HG02763 (cell line): ENCODE measurements around the gene ID4.

Experiments used
- ATAC-seq: cut with Tn5 transposase; IDR thresholded peaks from one replicate; pipeline ENCODE4 v1.9.1; 2021; ENCODE audit warnings: mild to moderate bottlenecking, moderate library complexity; ENCODE audit not compliant: unreplicated experiment

ID4 gene, protein sequence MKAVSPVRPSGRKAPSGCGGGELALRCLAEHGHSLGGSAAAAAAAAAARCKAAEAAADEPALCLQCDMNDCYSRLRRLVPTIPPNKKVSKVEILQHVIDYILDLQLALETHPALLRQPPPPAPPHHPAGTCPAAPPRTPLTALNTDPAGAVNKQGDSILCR

DNA sequence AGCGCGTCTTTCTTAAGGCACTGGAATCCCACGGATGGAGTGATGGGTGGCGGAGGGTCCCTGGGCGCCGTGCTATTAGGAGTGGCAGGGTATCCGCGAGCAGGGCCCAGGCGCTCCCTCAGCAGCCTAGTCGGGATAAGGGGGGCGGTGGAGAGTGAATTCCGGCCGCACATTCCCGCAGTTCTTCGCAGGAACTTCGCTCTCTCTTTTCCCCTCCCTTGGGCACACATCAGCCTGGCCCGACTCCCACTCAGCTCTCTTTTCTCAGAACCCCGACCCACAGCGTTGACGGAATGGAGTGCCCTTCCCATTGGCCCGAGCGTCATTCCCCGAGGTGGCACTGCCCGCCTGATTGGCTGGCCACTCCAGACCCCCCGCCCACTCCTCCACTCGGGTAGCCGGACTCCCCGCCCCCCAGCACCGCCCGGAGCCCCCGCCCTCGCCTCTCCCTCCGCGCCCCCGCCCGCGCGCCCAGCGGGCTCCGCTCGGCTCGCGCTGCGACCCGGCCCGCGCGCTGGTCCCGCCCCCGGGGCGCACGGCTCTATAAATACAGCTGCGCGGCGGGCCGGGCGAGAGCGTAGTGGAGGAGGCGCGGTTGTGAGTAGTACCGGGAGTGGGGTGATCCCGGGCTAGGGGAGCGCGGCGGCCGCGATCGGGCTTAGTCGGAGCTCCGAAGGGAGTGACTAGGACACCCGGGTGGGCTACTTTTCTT lies at the start of gene ID4:
TSS of gene ID4 (plus strand) at position 572 of the 712 bp plus-strand sequence. CDS start 385 bp downstream, outside the sequence.
- no peak for ATAC-seq

DNA sequence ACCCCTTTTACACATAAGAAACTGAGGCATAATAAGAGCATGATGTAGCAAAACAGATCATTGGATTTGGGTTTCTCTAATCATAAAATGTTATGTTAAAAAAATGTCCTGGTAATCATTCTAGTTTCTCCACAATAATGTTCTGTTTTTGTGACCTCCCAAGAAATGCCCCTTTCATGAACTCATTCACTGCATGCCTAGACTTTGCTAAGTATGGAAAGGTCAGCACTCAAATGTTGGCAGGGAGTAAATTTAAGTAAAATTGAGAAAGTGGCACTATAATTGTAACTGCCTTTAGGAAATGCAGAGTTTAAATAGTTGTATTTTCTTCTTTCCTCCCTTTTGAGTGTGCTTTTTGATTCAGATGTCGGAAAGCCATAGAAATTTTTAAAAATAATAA lies 48.5 kb upstream of the ID4 start:
- ATAC-seq: no peak

DNA sequence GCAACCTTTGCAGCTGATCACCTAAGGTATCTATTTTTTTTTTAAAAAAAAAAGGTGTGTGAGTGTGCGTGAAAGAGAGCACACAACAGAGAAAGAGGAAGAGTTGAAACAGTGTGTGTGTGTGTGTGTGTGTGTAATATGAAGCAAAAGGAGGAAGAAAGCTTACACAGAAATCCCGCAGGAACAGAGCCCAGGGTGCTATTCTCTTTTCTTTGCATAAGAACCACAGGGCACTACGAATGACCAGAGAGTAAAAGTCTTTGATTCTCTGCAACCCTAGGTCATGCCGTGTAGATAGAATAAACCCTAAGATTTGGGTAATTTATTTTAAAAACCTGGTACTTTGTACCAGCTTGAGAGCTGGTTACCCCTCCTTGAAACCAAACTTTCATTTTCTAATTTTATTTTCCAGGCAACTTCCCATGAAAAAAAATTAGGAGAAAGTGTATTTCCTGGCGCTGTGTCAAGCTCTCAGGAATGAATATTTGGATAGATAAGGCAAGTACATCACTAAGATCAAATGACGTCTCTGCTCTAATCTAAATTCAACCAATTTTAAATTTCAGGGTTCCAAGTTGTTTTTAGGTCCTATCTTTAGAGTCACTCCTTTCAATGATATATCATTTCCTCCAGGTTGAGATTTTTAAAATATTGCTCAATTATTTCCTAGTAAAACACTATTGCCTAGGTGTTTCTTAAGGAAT lies 47.9 kb upstream of the ID4 start:
- no peak for ATAC-seq

DNA sequence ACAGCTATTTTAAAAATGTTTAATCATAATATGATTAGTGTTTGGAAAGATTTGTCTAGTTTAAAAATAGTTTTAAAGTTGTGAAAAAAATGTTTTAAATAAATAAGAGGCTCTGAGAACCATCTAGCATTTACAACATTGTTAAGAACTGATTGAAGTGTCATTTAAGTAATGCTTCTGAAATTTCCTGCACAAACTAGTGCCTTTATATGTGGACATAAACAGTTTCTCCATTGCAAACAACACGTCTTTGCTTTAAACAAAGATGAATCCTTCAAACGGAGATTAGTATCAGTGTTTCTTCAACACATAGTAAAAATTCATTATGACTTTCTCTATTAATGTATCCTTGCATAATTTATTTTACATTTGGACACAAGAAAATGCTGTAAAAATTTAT lies 45.9 kb upstream of the ID4 start:
- ATAC-seq: no peak

DNA sequence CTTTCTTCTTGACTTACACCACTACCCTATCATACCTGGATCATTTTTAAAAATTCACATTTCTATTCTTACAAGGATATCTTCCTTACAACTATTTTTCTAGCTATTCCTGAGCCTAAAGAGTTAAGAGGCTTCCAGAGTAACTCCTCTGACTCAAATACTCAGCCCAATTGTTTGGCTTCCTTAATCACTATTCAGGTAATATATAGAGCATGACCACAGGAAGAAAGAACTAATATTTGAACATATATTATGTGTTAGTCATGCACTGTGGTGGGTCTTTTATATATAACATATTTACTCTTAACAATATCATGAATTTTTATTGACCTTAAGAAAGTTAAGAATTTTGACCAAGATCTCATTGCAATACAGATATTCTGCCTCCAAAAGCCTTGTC lies 42.0 kb upstream of the ID4 start:
- no peak for ATAC-seq

DNA sequence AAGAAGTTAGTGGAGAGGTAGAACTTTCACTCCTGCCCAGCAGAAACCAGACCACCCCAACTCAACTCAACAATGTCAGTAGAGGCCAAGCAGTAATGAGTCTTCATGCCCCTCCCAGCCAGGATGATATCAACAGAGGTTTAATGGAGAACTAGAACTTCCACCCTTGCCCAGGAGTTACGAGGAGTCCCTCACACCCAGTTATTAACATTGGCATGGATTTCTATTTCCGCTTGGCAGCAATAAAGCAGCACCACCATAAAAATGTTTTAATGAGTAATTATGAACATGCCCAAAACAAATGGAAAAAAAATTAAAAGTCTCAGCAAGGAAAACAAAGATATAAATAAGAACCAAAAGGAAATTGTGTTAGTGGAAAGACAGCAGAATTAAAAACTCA lies 40.7 kb upstream of the ID4 start:
- ATAC-seq: no peak

DNA sequence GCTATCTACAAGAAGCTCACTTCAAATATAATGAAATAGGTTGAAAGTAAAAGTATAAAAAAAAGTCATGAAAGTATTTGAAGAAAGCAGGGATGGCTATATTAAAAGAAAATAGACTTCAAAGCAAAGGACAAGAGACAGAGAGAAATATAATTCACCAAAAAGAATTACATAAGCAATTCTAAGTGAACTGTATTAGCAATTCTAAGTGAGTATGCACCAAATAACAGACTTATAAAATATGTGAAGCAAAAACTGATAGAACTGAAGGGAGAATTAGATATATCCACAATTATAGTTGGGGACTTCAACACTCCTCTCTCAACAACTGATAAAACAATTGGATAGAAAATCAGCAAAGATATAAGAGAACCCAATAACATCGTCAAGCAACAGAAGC lies 38.8 kb upstream of the ID4 start:
- no peak for ATAC-seq

DNA sequence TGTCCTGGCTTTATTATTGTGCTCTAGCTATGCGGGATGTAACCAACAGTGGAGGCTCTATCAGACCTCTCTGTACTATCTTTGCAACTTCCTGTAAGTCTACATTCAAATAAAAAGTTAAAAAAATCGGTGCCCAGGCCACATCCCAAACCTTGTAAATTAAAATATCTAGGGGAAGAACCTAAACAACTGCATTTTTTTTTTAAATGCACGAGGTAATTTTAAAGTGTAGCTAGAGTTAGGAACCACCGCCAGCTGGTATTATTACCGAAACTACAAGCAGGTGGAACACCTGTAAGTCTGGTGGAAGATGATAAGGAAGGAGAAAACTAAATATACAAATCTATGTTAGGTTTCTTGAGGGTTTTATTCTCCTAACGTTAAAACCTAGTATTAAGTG lies 34.5 kb upstream of the ID4 start:
- no peak for ATAC-seq

DNA sequence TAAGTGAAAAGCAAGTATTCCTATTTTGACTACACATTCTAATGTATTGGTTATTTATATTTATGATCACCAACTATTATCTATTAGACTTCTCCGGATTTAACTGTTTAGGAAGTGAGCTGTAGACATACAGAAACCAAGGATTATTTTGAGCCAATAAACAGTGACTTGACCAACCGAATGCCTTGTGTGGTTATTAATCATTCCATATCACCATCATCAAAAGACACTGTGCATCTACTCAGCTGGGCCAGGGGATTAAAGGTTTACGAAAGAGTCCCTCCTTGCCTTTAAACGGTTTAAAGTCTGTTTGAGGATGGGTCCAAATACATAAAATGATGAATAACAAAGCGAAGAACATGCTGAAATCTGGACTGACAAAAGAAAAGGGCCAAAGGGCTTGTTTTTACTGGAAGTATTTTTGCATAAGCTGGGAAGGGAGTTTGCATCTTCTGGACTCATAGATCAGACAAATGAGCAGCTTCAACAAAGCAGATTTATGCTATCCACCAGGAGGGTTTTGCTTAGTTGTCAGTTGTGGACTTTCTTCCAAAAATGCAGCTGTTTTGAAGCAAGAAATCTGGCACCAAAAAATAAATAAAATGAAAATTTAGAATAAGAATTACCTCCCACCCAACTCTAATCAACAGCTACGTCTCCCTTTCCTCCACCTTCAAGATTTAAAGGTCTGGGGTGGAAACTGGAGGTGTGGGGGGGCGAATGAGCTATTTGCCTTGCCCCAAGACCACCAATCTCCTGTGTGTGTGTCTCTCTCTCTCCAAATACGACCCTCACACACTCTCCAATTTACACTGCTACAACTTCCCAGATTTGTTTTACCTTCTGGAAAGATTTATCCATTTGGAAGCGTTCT lies 33.6 kb upstream of the ID4 start:
- ATAC-seq: no peak

DNA sequence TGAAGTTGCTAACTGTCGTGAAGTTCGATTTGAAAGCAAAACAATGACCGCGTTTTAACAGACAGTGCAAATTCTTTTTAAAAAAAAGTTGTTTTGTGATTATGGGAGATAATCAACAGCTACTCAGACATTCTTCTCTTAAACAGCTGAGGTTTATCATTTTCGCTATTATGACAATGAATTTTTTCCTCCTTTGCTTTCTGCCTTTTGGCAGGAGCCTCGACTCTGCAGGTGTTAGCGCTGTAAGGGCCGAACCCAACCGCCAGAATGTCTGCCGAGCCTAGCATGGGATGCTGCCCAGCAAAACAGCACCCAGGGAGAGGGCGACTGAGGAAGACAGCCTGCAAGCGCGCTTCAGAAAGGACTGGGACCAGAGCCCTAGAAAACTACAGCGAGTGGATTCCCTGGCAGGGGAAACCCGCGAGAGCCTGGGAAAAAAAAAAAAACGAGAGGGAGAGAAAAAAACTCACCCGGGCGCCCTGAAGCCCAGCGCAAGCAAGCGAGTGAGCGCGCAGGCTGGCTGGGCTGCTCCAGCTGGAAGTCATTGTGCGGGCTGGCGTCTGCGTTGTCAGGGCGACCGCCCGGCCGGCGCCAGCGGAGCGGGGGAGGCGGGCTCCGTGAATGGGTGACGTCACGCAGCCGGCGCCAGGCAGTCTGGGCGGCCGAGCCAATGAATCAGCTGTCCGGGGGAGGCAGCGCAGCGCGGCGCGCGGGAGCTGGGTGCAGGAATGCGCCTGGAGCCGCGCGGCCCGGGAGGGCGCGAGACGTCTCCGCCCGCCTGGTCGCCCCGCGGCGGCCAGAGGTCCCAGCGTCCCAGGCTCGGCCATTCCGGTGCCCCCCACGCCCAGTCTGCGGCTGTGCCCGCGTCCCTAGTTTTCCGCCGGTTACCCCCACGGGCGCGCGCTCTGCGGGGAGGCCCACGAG lies 32.7 kb upstream of the ID4 start:
- peak; percentile 90 for ATAC-seq

DNA sequence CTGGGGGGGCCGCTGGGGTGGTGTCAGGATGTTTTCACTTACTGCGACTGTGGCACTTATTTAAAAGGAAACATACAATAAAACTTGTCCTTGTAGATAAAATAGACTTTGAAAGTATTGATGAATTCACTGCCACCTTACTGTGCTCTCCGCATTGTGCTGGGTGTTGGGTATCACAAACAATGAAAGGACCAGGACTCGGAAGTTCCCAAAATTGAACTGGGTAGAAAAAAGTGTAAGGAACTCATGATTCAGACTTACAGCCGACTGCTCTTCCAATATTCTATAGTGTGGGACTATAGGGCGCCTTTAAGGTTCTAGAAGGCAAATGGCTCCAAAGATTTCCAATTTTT lies 32.1 kb upstream of the ID4 start:
- no peak for ATAC-seq

DNA sequence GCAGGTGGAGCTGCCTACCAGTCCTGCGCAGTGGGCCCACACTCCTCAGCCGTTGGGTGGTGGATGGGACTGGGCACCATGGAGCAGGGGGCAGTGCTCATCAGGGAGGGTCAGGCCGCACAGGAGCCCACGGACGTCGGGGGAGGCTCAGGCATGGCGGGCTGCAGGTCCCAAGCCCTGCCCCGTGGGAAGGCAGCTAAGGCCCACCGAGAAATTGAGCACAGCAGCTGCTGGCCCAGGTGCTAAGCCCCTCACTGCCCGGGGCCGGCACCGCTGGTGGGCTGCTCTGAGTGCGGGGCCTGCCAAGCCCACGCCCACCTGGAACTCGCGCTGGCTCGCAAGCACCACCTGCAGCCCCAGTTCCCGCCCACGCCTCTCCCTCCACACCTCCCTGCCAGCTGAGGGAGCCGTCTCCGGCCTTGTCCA lies 30.2 kb upstream of the ID4 start:
- no peak for ATAC-seq

DNA sequence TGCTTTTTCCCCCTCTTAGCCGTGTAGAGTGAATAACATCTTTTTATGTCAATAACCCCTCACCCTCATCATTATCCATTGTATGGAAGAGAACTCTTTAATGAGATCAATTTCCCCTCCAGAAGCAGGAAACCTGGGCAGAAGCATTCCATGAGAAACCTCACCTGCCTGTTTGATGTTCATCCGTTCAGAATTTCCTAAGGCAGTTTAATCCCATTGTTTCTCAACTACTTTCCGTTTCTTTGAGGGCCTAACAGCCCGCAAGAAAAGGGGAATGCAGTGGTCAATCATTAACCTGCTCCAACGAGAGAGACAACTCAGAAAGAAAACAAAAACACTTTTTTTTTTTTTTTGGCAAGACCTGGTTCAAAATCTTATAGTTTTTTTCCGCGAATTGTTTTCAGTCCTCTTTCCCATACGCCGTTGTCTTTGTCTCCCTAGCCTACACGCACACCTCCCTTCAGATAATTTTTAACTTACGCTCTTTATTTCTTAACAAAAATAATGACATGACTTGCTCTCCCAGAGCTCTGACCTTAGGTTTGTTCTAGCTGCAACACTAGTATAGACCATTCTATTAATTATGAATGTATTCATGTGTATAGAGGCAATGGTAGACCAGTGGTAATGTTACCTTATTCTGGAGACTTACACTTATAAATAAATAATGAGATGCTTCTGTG lies 25.6 kb upstream of the ID4 start:
- no peak for ATAC-seq

DNA sequence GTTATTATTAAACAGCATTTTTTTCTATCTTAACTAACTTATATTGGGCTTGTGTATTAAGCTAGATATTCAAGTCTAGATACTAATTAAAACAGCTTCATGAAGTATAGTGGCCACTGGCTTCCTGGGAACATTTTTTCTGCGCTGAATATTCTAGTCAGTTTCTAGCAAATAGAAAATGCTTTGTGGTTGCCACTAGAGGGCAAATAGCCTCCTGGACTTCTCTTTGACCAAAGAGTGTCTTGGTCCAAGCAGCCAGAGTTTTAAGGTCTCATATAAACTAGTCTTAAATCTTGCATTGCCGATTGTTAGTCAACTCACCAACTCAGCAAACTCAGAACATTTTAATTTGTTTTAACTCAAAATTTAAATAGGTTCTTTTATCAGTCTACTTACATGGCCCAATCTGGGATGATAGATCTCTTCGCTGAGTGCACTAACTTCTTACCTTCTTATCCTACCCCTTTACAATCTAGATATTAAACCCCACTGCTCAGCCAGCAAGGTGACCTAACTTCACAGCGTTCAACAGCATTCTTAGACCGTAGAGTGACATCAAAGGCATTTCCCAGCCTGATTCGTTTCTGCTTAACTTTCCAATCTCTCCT lies 24.6 kb upstream of the ID4 start:
- no peak for ATAC-seq

DNA sequence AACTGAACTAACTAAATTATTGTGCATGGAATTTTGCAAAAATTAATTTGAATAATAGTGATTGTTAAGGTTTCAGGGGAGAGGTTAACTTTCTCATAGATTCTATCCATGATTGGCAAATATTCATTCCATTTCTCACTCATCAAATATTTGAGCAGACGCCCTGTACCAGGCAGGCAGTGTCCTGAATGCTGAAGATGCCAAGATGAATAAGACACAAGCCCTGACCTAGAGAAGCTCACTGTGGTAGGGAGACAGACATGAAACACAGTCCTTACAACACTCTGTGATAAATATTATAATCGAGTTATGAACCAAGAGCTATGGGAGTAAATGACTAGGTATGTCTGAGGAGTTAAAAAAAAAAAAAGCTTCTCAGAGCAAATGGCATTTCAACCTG lies 18.4 kb upstream of the ID4 start:
- ATAC-seq: no peak

DNA sequence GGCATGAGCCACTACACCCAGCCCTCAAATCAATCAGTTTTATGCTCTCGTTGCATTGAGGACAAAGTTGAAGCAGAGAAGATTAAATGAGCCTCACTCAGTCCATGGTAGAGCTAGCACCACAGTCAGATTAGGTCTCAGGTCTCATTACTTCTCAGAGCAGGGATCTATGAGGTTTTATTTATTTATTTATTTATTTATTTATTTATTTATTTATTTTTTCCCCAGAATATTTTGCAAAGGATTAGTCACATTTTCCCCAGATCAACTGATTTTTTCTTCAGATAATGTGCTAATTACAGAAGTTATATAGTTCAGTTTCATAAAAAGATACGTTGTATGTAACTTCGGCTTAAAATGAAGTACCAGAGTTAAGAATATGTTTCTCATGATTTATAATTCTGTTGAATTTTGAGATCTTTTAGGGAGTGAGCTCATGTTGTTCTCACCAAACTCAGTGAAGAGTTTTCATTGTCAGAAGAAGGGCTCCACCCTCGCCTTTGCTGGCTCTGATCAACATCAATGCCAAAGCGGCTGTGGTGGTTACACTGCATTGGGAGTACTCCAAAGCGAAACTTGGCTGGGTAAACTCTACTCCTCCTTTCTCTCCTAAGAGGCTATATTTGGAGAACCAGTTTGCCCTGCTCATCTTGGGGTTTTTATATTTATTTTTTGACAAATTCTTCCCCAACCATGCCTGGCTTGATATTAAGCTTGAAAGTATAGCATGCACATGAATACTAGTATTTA lies 12.9 kb upstream of the ID4 start:
- ATAC-seq: no peak

DNA sequence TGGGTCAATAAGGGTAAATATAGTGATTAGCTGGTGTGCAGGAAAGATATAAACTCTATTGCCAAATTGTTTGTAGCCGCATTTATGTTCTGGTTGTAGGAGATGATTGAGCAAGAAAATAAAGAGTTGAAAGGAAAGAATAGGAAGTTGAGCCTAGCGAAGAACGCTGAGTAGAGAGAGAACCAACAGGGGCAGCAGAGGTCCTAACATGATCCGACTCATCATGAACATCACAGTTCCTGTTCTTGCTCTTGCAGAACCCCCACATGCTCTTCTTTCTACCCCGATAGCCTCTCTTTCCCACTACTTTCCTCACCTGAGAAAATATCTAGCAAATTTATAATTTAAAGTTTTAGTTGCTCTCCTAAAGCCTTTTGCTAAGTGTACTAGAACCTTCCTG lies 9.9 kb upstream of the ID4 start:
- ATAC-seq: no peak

DNA sequence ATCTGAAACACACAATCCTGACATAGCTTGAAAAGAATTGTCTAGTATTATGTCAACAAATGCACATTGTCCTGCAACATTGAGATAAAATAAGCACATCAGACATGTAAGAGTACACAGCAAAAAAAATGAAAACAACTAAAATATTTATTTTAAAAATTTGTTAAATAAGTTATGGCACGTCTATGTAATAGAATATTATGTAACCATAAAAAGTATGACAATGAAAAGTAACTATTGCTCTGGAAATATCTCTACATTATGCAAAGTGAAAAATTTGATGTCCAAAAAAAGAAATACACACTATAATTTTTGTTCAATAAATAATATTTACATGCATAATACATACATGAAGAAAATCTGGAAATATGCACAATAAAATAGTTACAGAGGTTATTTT lies 9.3 kb upstream of the ID4 start:
- ATAC-seq: no peak

DNA sequence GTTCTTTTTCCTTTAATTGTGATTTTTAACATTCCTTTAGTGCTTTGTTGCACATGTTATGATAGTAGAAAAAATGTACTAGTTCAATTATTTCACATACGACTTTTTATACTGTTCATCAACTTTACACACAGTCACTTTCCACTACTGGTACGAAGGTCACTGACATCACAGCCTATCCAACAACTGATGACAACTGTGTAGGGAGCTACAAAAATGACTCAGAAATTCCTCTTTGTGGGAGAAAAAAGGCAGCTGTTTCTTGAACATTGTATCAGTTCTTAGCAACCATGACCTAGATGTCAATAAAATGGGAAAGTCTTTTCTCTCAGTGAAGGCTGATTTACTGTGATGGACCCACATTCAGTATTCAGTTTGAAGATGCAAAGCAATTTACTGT lies 7.0 kb upstream of the ID4 start:
- no peak for ATAC-seq
